ENCODE data around the gene C12orf60. TPM values are rescaled to one million over a fixed set of nuclear protein-coding genes. Genes with fewer than 3 reads are reported as not detected.

C12orf60 gene
- total RNA-seq, 1 donor from 2014 or later = 4.9 TPM

DNA sequence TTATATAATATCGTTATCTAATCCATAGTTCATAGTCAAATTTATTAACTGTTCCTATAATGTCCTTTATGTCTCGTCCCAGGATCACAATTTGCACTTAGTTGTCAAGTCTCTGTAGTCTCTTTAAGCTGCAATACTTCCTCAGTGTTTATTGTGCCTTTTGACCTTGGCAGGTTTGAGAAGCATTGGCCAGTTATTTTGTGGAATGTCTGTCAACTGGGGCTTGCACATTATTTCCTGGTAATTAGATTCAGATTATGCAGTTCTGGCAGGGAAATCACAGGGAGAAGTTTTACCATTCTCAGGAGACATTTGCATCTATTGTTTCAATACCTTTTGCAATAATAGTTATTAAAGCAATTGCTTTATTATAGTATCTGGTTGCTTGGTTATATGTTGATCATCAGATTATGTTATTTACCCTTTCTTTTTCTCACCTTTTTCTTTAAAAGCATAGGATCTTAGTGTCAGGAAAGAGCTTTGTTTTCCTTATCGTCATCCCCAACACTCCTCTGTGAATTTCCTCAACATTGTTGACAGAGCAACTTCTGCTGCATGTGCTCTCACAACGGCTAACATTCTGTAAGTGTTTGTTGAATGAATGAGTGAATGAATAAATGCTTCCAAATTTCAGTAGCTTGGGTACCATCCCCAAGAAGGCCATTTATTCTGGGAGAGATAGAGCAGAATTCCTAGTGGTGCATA, 43.6 kb downstream of the C12orf60 start:
- TF ChIP-seq CTCF (IDR thresholded peaks at IDR 0.05; ENCODE audit: insufficient read depth, low read length, poor library complexity, severe bottlenecking) = no peak
- H3K27me3 ChIP-seq (ENCODE audit: control insufficient read depth, insufficient read depth, low read length) = no peaks in the 10 kb centered on the region
- no peak for DNase-seq (ENCODE audit: low read depth)
- H3K4me3 ChIP-seq (ENCODE audit: low read depth, low read length) = no peak overlapping the region
- H3K36me3 ChIP-seq (ENCODE audit: control insufficient read depth, insufficient read depth, low read length) = no peaks in the 10 kb centered on the region

DNA sequence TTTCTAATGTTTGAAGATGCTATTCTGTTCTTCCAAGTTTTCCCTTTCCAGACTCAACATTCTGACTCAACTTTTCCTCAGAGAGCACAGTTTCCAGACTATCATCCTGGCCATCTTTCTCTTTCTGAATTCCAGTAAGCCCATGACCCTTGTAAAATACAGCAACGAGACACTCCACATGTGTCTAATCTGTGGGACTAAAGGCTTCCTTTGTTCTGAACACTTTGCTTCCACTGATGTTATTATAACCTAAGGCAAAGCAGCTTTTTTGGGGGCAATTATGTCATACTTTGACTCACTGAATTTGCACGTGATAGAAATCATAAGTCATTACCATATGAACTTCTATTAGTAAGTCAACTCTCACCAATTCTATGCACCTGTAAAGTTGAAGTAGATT, 46.2 kb downstream of the C12orf60 start:
- peak; percentile 19 for DNase-seq (ENCODE audit: low read depth)
- H3K36me3 ChIP-seq (ENCODE audit: control insufficient read depth, insufficient read depth, low read length) = no peaks in the 10 kb centered on the region
- no peak for TF ChIP-seq CTCF (IDR thresholded peaks at IDR 0.05; ENCODE audit: insufficient read depth, low read length, poor library complexity, severe bottlenecking)
- H3K27me3 ChIP-seq (ENCODE audit: control insufficient read depth, insufficient read depth, low read length) = no peaks in the 10 kb centered on the region
- no peak overlapping the region for H3K4me3 ChIP-seq (ENCODE audit: low read depth, low read length)

GRCh38 chr12:14850929-14851663, 47.6 kb downstream of the C12orf60 start:
- DNase-seq (ENCODE audit: low read depth) = no peak
- H3K27me3 ChIP-seq (ENCODE audit: control insufficient read depth, insufficient read depth, low read length) = no peaks in the 10 kb centered on the region
- no peak overlapping the region for H3K4me3 ChIP-seq (ENCODE audit: low read depth, low read length)
- TF ChIP-seq CTCF (IDR thresholded peaks at IDR 0.05; ENCODE audit: insufficient read depth, low read length, poor library complexity, severe bottlenecking) = no peak
- no peaks in the 10 kb centered on the region for H3K36me3 ChIP-seq (ENCODE audit: control insufficient read depth, insufficient read depth, low read length)

DNA sequence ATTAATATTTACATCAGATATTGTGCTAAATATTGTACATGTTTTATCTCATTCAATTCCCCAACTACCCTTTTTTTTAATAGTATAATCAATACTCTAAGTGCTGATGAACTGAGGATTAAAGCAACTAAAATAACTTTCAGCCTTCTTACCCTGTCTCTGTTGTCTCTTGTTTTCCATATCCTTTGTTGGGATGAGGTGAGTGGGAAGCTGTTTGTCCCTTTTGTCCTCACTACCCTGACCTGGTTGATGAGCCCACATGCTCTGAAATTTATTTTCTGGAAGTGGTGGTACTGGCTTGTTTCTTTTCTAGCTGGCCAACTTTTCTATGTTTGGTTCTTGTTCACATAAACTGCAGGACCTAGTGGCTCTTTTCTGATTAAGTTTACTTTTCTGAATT, 49.4 kb downstream of the C12orf60 start:
- Histone ChIP-seq H3K36me3 (ENCODE audit: control insufficient read depth, insufficient read depth, low read length) (no peaks in the 10 kb centered on the region), H3K4me3 (ENCODE audit: low read depth, low read length) (no peak overlapping the region), H3K27me3 (ENCODE audit: control insufficient read depth, insufficient read depth, low read length) (no peaks in the 10 kb centered on the region)
- TF ChIP-seq CTCF (IDR thresholded peaks at IDR 0.05; ENCODE audit: insufficient read depth, low read length, poor library complexity, severe bottlenecking) = no peak
- no peak for DNase-seq (ENCODE audit: low read depth)

GRCh38 chr12:14853961-14854360, 50.5 kb downstream of the C12orf60 start:
- no peak overlapping the region for H3K4me3 ChIP-seq (ENCODE audit: low read depth, low read length)
- H3K36me3 ChIP-seq (ENCODE audit: control insufficient read depth, insufficient read depth, low read length) = no peaks in the 10 kb centered on the region
- no peak for TF ChIP-seq CTCF (IDR thresholded peaks at IDR 0.05; ENCODE audit: insufficient read depth, low read length, poor library complexity, severe bottlenecking)
- DNase-seq (ENCODE audit: low read depth) = no peak
- H3K27me3 ChIP-seq (ENCODE audit: control insufficient read depth, insufficient read depth, low read length) = no peaks in the 10 kb centered on the region

Data from kidney epithelial cell (primary cell).